ENCODE data around the gene LCLAT1. TPM values are rescaled to one million over a fixed set of nuclear protein-coding genes. Genes with fewer than 3 reads are reported as not detected.
"Not testable (repeated sequence)": the region's sequence is repeated elsewhere in the genome, so short reads cannot be mapped to it uniquely, and the experiment has no call there.

The LCLAT1 gene
- total RNA-seq, 2 experiments from 2014 or later = 9.2 to 19.6 TPM

- peak overlapping the region; percentile 45; the same call in 1 of the 2 replicates for H3K4me2 ChIP-seq (ENCODE audit: low read length)
- BruUV-seq (replicated peaks) = no TSS peak
- ChIA-PET CTCF (ENCODE audit: unreplicated experiment) (no interaction called here), POLR2A (no interaction called here)
- no peak for DNase-seq (ENCODE audit: low spot score)
- H3K36me3 ChIP-seq (ENCODE audit: insufficient read depth, low read length) = no peaks in the 10 kb centered on the region
- no peak overlapping the region for H3K27ac ChIP-seq (ENCODE audit: low read depth, low read length, poor library complexity, severe bottlenecking)
- H3K4me1 ChIP-seq (ENCODE audit: insufficient read depth, low read length, poor library complexity, severe bottlenecking) = peaks cover 23% of the 10 kb centered on the region
- H3K9me2 ChIP-seq (ENCODE audit: insufficient read depth, low read length) = no peaks in the 10 kb centered on the region
- no peak overlapping the region for H2AFZ ChIP-seq (ENCODE audit: low read length)
- TF ChIP-seq CTCF (conservative IDR thresholded peaks at IDR 0.05; ENCODE audit: low read length) = no peak
- TF ChIP-seq EZH2phosphoT487 (IDR thresholded peaks at IDR 0.05; ENCODE audit: borderline replicate concordance, low read depth, low read length) = no peak
- H4K20me1 ChIP-seq (ENCODE audit: insufficient read depth, low read length) = no peaks in the 10 kb centered on the region
- intact Hi-C loops (cut with micrococcal nuclease; ENCODE audit: unreplicated experiment) = no loop called here
- H3K9me3 ChIP-seq (ENCODE audit: low read length) = peaks cover 9% of the 10 kb centered on the region; the same call in 1 of the 2 replicates
- H3K79me2 ChIP-seq (ENCODE audit: insufficient read depth, low read depth, low read length) = peaks cover 34% of the 10 kb centered on the region; the same call in 1 of the 2 replicates
- H3K4me3 ChIP-seq (ENCODE audit: low read depth, low read length, poor library complexity, severe bottlenecking) = no peak overlapping the region
Observed at GRCh38 chr2:30465171-30465545, 18.1 kb downstream of the LCLAT1 start.

GRCh38 chr2:30466216-30466615, 19.2 kb downstream of the LCLAT1 start:
- BruUV-seq (replicated peaks) = no TSS peak
- H3K36me3 ChIP-seq (ENCODE audit: insufficient read depth, low read length) = no peaks in the 10 kb centered on the region
- H3K79me2 ChIP-seq (ENCODE audit: insufficient read depth, low read depth, low read length) = peaks cover 34% of the 10 kb centered on the region; the same call in 1 of the 2 replicates
- ChIA-PET CTCF (ENCODE audit: unreplicated experiment) (no interaction called here), POLR2A (interaction anchor here (0.7 to 1.0 kb wide), 2 partner anchors 39 to 352 kb away, joined by 3 to 5 read pairs; no protein-coding TSS in a partner anchor)
- peaks cover 9% of the 10 kb centered on the region; the same call in 1 of the 2 replicates for H3K9me3 ChIP-seq (ENCODE audit: low read length)
- no peak overlapping the region for H3K27ac ChIP-seq (ENCODE audit: low read depth, low read length, poor library complexity, severe bottlenecking)
- TF ChIP-seq CTCF (conservative IDR thresholded peaks at IDR 0.05; ENCODE audit: low read length) = no peak
- H3K4me3 ChIP-seq (ENCODE audit: low read depth, low read length, poor library complexity, severe bottlenecking) = no peak overlapping the region
- no peak overlapping the region for H3K4me2 ChIP-seq (ENCODE audit: low read length)
- H3K9me2 ChIP-seq (ENCODE audit: insufficient read depth, low read length) = no peaks in the 10 kb centered on the region
- intact Hi-C loops (cut with micrococcal nuclease; ENCODE audit: unreplicated experiment) = no loop called here
- no peaks in the 10 kb centered on the region for H4K20me1 ChIP-seq (ENCODE audit: insufficient read depth, low read length)
- H2AFZ ChIP-seq (ENCODE audit: low read length) = no peak overlapping the region
- peaks cover 23% of the 10 kb centered on the region for H3K4me1 ChIP-seq (ENCODE audit: insufficient read depth, low read length, poor library complexity, severe bottlenecking)
- no peak for DNase-seq (ENCODE audit: low spot score)

GRCh38 chr2:30467062-30467826, 20.2 kb downstream of the LCLAT1 start:
- H3K9me3 ChIP-seq (ENCODE audit: low read length); POLR2A ChIA-PET; DNase-seq (ENCODE audit: low spot score); BruUV-seq (replicated peaks); H3K36me3 ChIP-seq (ENCODE audit: insufficient read depth, low read length); H2AFZ ChIP-seq (ENCODE audit: low read length); H3K27ac ChIP-seq (ENCODE audit: low read depth, low read length, poor library complexity, severe bottlenecking); intact Hi-C loops (cut with micrococcal nuclease; ENCODE audit: unreplicated experiment); H3K4me3 ChIP-seq (ENCODE audit: low read depth, low read length, poor library complexity, severe bottlenecking); CTCF ChIA-PET (ENCODE audit: unreplicated experiment); H4K20me1 ChIP-seq (ENCODE audit: insufficient read depth, low read length); H3K9me2 ChIP-seq (ENCODE audit: insufficient read depth, low read length); H3K4me2 ChIP-seq (ENCODE audit: low read length): not testable (repeated sequence)
- H3K4me1 ChIP-seq (ENCODE audit: insufficient read depth, low read length, poor library complexity, severe bottlenecking) = peaks cover 20% of the 10 kb centered on the region
- H3K79me2 ChIP-seq (ENCODE audit: insufficient read depth, low read depth, low read length) = peaks cover 42% of the 10 kb centered on the region; the same call in 1 of the 2 replicates

All from OCI-LY7 (cell line).